GM18505 (cell line): ENCODE results near the gene WDR47.

Source experiments
- ATAC-seq: cut with Tn5 transposase; IDR thresholded peaks from one replicate; pipeline ENCODE4 v1.9.1; 2021; ENCODE audit not compliant: unreplicated experiment
- POLR2A ChIP-seq: IDR thresholded peaks from 4 replicates; pipeline ENCODE4 v1.6.1; 2011; ENCODE audit warnings: borderline replicate concordance; ENCODE audit not compliant: insufficient read depth, insufficient read length; ENCODE audit errors: extremely low read depth

Gene WDR47

DNA sequence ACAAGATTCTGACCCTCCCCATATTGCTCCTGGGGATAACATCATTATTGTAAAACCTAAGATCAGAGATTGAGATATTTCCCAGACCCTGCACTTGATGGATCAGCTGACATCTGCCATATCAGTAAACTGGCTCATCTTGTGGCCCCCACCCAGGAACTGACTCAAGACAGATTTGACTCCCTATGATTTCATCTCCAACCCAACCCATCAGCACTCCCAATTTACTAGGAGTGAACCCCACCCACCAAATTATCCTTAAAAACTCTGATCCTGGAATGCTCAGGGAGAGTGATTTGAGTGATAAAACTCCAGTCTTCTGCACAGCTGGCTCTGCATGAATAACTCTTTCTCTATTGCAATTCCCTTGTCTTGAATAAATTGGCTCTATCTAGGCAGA, 72.6 kb downstream of the WDR47 start:
- no peak for ATAC-seq
- TF ChIP-seq POLR2A, result no peak

DNA sequence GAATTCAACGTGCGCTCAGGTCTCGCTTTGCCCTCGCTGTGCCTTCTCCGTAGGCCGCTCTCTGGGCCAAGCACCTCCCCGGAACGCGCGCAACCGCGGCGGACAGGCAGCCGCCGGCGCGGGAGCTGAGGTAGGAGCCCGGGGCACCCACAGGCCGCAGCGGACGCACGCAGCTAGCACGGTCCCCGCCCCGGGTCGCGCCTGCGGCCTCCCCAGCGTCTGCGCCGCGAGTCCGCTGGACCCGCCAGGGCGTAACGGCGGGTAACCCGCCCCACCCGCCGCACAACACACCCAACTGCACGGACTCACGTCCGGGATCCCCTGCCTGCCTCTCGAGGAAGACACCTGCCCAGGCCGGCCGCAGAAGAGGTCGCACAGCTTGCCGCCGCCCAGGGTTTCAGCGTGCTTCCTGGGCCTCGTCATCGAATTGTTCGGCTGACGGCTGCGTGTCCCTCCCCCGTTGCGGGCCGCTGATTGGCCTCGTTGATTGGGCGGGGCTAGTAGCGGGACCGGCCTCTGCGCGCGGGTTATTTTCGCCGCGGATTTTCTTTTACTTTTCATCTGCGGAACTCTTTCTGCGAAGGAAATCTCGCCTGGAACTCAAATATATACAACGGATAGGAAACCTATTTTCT, 78.7 kb downstream of the WDR47 start, which contains the start of gene CLCC1:
CLCC1 (minus strand) TSS at position 433 of the 635 bp plus-strand sequence. CDS start 13,047 bp downstream, outside the sequence.
- TF ChIP-seq POLR2A, result peak; percentile 89
- peak; percentile 93 for ATAC-seq

DNA sequence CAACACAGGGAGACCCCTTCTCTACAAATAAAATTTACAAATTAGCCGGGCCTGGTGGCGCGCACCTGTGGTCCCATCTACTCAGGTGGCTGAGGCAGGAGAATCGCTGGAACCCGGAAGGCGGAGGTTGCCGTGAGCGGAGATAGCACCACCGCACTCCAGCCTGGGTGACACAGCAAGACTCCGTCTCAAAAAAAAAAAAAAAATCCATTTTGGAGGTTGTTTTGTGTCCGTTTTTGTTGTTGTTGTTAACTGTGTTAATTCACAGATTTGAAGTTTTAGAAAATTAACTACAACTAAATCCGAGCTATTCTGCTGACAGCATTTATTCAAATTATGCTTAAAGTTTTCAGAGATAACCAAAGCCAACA, 79.2 kb downstream of the WDR47 start:
- no peak for ATAC-seq

DNA sequence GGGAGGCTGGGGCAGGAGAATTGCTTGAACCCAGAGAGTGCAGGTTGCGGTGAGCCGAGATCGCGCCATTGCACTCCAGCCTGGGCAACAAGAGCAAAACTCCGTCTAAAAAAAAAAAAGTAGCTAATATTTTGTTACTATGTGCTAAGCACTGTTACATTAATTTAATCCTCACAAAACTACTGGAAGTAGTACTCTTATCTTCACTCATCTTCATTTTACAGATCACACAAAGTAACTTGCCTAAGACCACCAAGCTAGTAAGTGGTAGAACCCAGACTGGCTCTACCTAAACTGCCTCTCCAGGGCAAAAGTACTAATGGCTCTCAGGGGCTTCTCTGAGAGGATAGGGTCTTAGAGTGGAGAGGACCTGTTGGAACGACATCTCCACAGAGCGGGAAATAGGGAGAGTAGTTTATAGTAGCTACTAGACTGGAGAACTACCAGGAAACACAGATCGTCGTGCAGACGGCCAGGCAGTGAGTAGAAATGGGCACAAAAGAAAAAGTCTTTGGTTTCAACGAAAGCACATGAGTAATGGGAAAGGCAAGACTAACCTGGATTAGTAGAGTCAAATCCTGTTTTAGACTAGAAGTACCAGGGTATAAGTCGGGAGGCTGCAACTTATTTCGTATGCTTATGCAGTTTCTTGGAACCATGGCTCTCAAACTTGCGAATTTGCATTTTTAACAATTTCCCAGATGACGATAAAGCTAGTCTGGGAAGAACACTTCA, 80.0 kb downstream of the WDR47 start:
- no peak for ATAC-seq

More for the DNA sequence above, 79.2 kb downstream of the WDR47 start:
- TF ChIP-seq POLR2A, result no peak

DNA sequence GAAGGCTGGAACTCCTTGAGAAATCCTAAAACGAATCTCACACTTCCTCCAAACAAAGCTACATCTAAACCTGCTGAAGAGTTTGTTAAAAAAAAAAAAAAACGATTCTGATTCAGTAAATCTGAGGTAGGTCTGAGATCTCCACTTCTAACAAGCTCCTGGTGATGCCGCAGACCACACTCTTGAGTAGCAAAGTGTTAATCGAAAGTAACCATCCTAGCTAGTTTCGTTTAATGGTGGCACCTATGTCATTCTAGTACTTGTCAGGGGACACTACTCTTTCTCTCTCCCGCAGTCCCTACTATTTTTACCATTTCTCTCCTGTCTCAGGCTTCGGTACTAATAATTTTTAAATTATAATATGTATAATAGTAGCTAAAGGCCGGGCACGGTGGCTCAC, 80.7 kb downstream of the WDR47 start:
- ATAC-seq, result no peak
- no peak for TF ChIP-seq POLR2A

More for the DNA sequence above, 80.0 kb downstream of the WDR47 start:
- TF ChIP-seq POLR2A, result no peak

DNA sequence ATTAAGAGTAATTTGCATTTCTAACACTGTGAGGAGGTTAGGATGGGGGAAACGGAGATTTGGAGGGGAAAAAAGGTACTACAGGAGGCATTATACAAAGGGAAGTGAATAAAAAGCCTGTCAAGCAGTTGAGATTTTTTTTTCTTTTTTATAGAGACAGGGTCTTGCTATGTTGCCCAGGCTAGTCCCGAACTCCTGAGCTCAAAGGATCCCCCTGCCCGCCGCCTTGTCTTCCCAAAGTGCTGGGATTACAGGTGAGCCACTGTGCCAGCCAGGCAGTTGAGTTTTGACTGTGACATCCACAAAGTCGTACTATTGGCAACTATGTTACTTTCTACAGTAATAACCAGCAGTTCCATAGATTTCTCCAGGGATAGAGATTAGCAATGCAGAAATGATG, 81.2 kb downstream of the WDR47 start:
- ATAC-seq, result no peak
- TF ChIP-seq POLR2A, result no peak

DNA sequence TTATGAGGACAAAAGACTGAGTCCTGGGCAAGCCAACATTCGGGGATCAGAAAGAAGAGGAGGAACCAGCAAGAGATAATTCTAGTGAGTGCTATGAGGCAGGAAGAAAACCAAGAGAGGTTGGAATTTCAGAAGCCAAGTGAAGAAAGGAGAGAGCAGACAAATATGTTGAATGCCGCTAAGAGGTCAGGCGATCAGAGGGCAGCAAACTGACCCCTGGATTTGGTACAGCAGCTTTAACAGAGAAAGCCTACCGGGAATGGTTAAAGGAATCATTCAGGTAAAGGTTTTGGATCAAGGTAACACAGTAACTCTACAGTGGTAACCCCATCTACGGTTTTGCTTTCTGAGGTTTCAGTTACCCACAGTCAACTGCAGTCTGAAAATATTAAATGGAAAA, 84.0 kb downstream of the WDR47 start:
- TF ChIP-seq POLR2A, result no peak
- no peak for ATAC-seq

DNA sequence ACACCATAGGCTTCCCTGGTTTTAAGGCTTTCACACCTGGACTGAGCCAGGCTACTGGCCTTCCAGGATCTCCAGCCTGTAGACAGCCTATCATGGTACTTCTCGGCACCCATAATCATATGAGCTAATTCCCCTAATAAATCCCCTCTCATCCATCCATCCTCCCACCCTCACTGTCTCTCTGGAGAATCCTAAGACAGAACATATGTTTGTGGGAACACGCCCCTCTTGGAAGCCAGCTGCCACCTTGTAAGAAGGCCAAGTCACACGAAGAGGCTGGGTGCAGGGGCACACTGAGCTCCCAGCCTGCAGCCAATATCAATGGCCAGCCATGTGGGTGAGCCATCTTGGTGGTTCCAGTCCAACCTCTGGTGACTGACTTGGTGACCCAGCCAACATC, 86.0 kb downstream of the WDR47 start:
- ATAC-seq, result no peak
- no peak for TF ChIP-seq POLR2A

DNA sequence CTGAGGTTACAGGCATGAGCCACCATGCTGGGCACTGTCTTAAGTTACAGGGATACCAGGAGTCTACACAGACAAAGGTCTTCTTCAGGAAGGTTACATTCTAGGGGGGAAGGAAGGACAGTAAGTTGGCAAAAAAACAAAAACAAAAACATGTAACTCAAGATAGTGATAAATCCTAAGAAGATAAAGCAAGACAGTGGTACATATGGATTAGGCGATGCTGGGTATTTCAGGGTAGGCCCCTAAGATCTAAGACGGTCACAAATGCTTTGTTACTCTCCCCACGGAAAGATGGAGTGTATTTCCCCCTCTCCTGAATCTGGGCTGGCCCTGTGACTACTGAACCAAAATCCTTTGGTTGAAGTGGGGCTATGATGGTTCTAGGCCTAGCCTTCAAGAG, 86.8 kb downstream of the WDR47 start:
- no peak for ATAC-seq
- TF ChIP-seq POLR2A, result no peak

DNA sequence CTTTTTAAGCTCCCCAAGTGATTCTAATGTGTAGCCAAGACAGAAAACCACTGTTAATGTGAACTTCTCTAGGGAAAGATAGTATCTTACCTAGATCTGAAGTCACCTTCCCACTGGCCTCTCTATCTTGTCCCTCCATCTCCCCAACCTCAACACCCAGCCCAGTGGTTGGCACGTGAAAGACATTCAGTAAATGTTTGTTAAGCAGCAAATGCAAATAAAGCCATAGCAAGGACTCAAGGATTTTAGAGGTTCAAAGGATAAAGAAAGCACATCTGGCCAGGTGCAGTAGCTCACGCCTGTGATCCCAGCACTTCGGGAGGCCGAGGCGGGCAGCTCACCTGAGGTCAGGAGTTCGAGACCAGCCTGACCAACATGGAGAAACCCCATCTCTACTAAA, 88.5 kb downstream of the WDR47 start:
- ATAC-seq, result no peak

DNA sequence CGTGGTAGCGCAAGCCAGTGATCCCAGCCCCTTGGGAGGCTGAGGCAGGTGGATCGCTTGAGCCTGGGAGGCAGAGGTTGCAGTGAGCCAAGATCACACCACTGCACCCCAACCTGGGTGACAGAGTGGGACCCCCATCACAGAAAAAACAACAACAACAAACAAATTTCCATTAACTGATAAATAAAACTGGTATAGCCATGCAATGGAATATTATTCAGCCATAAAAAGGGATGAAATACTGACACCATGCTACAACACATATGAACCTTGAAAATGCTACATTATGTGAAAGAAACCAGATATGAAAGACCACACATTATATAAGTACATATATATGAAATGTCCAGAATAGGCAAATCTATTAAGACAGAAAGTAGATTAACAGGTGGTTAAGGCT, 90.7 kb downstream of the WDR47 start:
- ATAC-seq, result no peak

More for the DNA sequence above, 88.5 kb downstream of the WDR47 start:
- TF ChIP-seq POLR2A, result no peak

DNA sequence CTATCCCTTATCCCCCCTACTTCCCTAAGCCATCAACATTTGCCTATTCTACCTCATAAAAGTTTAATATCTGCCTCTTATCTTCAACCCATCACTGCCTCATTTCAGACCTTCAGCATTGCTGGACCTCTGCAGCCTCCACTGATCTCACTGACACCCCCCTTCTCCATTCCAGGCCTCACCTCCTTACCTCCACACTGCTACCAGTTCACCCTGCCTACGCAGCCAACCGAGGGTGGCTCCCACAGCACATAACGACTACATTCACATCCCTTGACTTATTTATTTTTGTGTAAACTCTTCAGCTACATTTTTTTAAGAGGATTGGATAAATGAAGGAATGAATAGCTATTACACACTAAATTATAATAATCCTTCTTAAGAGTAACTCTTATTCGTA, 92.9 kb downstream of the WDR47 start:
- ATAC-seq, result no peak
- no peak for TF ChIP-seq POLR2A

More for the DNA sequence above, 90.7 kb downstream of the WDR47 start:
- no peak for TF ChIP-seq POLR2A

DNA sequence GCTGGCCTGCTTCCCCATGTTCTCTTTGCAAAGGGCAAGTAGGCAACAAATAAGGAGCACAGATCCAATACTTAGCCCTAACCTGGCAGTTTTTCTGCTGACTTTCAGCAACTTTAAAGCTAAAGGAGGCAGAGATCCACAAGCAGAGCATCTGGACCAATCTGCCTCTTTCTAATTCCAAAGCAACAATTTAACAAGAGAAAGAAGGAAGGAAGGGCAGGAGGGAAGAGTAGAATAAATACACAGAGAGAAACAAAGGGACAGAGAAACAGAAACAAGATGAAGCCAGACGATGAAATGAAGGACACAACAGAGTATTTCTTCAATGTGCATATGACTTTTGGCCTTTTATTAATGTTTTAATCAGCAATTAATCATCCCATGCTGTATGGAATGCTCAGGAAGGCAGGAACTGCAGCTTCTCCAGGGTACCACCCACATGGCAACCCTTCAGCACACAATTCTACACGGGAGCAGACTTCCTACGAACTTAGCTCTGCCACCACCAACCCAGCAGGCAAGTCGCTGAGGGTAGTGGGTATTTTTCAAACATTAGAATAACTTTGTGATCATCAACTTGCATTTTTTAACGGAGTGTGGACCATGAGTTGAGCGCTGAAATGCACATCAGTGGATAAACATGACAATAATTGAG, 93.9 kb downstream of the WDR47 start:
- TF ChIP-seq POLR2A, result no peak
- no peak for ATAC-seq

DNA sequence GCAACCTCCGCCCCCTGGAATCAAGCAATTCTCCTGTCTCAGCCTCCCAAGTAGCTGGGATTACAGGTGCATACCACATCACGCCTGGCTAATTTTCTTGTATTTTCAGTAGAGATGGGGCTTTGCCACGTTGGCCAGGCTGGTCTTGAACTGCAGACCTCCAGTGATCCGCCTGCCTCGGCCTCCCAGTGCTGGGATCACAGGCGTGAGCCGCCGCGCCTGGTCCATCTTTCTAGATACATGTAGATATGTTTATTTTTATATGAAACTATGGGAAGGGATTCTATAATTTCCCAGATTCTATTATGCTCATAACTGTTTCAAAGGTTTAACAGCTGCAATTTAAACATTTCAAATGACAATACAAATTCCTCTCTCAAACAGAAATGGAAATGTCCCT, 105.7 kb downstream of the WDR47 start:
- no peak for TF ChIP-seq POLR2A
- ATAC-seq, result no peak
